ENCODE measurements around the gene PAQR9. TPM values are rescaled to one million over a fixed set of nuclear protein-coding genes. Genes with fewer than 3 reads are reported as not detected.

The PAQR9 gene
- total RNA-seq, 4 donors from 2014 or later = not detected

DNA sequence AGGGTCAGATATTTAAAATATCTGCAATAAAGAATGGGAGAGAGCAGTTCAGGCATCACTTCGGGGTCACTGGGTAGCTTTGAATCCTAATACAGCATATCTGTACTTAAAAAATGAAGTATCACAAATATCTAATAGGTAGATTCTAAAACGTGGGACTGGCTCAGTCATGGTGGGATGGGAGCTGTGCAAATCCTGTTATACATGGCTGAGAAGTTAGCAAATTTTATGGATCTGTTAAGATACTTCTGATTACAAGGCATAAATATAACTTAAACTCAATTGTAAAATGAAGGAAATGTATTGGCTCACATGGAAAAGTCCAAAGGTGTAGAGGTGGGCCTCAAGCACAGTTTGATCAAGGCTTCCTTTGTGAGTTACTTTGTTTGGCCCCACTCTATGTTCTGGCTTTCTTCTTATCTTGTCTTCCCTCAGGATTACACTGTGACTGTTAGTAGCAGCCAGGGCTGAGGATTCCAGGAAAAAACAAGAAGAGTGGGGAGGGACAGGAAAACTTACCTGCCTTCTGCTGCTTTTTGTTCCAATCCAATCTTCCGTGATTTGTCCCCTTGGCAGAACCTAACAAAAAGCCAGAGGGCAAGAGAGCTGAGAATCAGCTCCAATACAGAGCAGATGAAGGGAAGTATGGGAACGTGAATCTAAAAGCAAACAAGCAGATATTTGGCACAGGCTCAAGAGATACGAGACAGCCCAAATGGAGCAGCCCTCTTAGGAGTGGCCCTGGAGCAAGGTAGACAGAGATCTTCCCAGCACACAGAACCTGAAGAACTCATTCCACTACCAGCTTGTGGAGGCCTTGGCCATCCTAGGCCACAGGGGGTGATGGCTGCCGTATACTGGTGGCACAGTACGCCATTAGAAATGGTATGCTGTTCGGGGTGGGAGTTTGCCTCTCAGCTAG, 10.9 kb downstream of the PAQR9 start:
- no peaks in the 10 kb centered on the region for H3K36me3 ChIP-seq
- DNase-seq = no peak
- H3K9me3 ChIP-seq = no peaks in the 10 kb centered on the region
- WGBS, 2 donors = 78 to 81% methylated on average over 8 of the region's 8 CpGs
- intact Hi-C loops (cut with DNase I) = no loop called here
- H3K4me1 ChIP-seq = no peaks in the 10 kb centered on the region
- no peak overlapping the region for H3K4me3 ChIP-seq (replicated peaks in 1 of 3)
- TF ChIP-seq POLR2A (IDR thresholded peaks at IDR 0.05) = no peak
- TF ChIP-seq, protein P1, sequence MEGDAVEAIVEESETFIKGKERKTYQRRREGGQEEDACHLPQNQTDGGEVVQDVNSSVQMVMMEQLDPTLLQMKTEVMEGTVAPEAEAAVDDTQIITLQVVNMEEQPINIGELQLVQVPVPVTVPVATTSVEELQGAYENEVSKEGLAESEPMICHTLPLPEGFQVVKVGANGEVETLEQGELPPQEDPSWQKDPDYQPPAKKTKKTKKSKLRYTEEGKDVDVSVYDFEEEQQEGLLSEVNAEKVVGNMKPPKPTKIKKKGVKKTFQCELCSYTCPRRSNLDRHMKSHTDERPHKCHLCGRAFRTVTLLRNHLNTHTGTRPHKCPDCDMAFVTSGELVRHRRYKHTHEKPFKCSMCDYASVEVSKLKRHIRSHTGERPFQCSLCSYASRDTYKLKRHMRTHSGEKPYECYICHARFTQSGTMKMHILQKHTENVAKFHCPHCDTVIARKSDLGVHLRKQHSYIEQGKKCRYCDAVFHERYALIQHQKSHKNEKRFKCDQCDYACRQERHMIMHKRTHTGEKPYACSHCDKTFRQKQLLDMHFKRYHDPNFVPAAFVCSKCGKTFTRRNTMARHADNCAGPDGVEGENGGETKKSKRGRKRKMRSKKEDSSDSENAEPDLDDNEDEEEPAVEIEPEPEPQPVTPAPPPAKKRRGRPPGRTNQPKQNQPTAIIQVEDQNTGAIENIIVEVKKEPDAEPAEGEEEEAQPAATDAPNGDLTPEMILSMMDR (IDR thresholded peaks at IDR 0.05) = no peak
- H3K27me3 ChIP-seq = peaks cover 5% of the 10 kb centered on the region
- no peak overlapping the region for H3K27ac ChIP-seq

DNA sequence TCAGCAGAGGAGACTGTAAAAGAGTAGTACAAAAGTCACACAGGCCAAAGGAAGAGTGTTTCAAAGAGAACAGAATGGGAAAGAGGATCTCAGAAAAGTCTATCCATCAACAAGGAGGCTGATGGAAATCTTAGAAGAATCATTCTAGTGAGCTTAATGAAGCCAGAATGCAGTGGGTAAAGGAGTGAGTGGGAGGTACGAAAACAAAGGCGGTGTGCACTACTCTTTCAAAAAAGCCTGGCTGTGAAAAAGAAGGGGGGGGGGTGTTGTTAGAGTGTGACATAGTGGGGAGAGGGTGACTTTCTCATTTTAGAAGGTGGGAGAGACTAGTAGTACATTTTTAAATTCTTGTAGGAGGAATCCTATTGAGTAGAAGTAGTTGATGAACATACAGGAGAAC, 11.7 kb downstream of the PAQR9 start:
- Histone ChIP-seq H3K9me3 (no peaks in the 10 kb centered on the region), H3K27me3 (peaks cover 6% of the 10 kb centered on the region), H3K4me3 (replicated peaks in 1 of 3) (no peak overlapping the region), H3K36me3 (no peaks in the 10 kb centered on the region), H3K4me1 (no peaks in the 10 kb centered on the region), H3K27ac (no peak overlapping the region)
- TF ChIP-seq, protein P1 (IDR thresholded peaks at IDR 0.05) = no peak
- TF ChIP-seq POLR2A (IDR thresholded peaks at IDR 0.05) = no peak
- no peak for DNase-seq
- WGBS, 2 donors = 88 to 94% methylated on average over 2 of the region's 2 CpGs
- intact Hi-C loops (cut with DNase I) = no loop called here

DNA sequence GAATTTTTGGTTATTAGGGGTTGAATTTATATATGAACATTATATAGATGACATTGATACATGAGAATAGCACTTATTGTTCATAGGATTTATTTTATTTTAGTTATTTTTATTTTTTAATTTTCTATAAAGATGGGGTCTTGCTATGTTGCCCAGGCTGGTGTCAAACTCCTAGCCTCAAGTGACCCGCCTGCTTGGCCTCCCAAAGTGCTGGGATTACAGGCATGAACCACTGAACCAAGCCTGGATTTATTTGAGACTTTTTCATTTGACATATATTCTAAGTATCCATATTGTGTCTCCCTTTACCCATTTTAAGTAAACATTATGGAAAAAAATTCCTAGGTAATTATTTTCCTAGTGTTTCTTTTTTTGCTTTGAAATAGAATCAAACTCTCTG, 12.5 kb downstream of the PAQR9 start:
- DNase-seq = no peak

DNA sequence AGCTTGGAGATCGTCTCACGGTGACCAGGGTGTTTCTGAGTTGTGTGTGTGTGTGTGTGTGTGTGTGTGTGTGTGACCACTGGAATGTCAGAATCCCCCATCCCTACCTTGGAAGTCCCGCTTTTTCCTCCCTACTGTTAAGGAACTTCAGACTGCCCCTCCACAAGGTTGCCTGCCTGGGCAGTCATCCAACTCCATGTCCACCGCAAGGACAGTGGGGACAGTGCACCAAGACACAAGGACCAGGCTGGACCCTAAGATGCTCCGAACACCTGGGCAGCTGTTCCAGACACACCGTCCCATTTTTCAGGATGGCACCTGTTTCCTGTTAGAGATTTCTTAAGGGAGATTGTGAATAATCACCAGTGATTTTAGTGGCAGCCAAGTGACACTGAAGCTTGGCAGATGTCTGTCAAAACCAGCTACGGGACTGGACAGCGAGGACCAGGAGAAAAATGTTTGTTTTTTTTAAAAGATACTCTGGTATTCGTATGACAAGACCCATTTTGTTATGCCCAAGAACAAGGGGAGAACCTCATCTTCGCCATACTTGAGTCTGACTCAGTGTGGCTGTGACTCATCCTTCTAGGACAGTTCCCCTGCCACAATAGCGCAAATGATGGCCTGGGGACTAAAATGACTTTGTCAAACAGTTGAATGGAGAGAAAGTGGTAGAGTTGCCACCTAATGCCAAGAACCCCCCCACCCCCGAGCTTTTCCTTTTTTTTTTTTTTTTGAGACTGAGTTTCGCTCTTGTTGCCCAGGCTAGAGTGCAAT, 15.5 kb downstream of the PAQR9 start:
- H3K27ac ChIP-seq = no peak overlapping the region
- DNase-seq = no peak
- WGBS, 2 donors = 79 to 83% methylated on average over 13 of the region's 13 CpGs
- no peaks in the 10 kb centered on the region for H3K9me3 ChIP-seq
- H3K4me3 ChIP-seq (replicated peaks in 1 of 3) = no peak overlapping the region
- no peaks in the 10 kb centered on the region for H3K4me1 ChIP-seq
- intact Hi-C loops (cut with DNase I) = no loop called here
- H3K36me3 ChIP-seq = no peaks in the 10 kb centered on the region
- TF ChIP-seq, protein P1 (IDR thresholded peaks at IDR 0.05) = no peak
- no peak for TF ChIP-seq POLR2A (IDR thresholded peaks at IDR 0.05)
- H3K27me3 ChIP-seq = peaks cover 6% of the 10 kb centered on the region

More for the DNA sequence above, 12.5 kb downstream of the PAQR9 start:
- Histone ChIP-seq H3K4me1 (no peaks in the 10 kb centered on the region), H3K9me3 (no peaks in the 10 kb centered on the region), H3K36me3 (no peaks in the 10 kb centered on the region), H3K27ac (no peak overlapping the region), H3K27me3 (peaks cover 6% of the 10 kb centered on the region), H3K4me3 (replicated peaks in 1 of 3) (no peak overlapping the region)
- 94 to 96% methylated on average over 1 of the region's 1 CpG for WGBS, 2 donors
- intact Hi-C loops (cut with DNase I) = no loop called here
- TF ChIP-seq, protein P1 (IDR thresholded peaks at IDR 0.05) = no peak
- no peak for TF ChIP-seq POLR2A (IDR thresholded peaks at IDR 0.05)

DNA sequence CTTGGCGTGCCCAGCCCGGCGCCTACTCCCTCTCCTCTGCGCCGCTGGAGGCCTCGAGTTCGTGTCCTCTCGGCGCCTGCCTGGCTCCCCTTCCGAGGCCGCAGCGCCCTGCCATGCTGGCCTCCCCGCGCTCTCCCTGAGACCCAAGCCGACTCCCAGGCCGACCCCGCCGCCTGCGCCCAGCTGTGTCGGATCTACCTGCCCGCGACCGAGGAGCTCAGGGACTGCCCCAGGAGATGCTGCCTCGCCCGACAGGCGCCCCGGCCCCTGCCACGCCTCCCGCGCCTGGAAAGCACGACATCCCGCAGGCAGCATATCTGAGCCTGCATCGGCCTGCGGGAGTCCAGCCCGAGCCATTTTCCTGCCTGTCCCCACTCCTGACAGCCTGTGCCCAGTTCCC, 16.1 kb downstream of the PAQR9 start:
- H3K9me3 ChIP-seq = no peaks in the 10 kb centered on the region
- WGBS, 2 donors = 14 to 35% methylated on average over 9 to 22 of the region's 35 CpGs
- TF ChIP-seq, protein P1 (IDR thresholded peaks at IDR 0.05) = no peak
- no peak for TF ChIP-seq POLR2A (IDR thresholded peaks at IDR 0.05)
- peaks cover 6% of the 10 kb centered on the region for H3K27me3 ChIP-seq
- intact Hi-C loops (cut with DNase I) = no loop called here
- no peak for DNase-seq
- no peak overlapping the region for H3K27ac ChIP-seq
- H3K36me3 ChIP-seq = no peaks in the 10 kb centered on the region
- no peak overlapping the region for H3K4me3 ChIP-seq (replicated peaks in 1 of 3)
- H3K4me1 ChIP-seq = no peaks in the 10 kb centered on the region

All from thyroid gland (tissue), 4 donors.